Measurements from ENCODE around the gene PCDHA9.
"Not testable (repeated sequence)": the region's sequence is repeated elsewhere in the genome, so short reads cannot be mapped to it uniquely, and the experiment has no call there.

Gene PCDHA9

DNA sequence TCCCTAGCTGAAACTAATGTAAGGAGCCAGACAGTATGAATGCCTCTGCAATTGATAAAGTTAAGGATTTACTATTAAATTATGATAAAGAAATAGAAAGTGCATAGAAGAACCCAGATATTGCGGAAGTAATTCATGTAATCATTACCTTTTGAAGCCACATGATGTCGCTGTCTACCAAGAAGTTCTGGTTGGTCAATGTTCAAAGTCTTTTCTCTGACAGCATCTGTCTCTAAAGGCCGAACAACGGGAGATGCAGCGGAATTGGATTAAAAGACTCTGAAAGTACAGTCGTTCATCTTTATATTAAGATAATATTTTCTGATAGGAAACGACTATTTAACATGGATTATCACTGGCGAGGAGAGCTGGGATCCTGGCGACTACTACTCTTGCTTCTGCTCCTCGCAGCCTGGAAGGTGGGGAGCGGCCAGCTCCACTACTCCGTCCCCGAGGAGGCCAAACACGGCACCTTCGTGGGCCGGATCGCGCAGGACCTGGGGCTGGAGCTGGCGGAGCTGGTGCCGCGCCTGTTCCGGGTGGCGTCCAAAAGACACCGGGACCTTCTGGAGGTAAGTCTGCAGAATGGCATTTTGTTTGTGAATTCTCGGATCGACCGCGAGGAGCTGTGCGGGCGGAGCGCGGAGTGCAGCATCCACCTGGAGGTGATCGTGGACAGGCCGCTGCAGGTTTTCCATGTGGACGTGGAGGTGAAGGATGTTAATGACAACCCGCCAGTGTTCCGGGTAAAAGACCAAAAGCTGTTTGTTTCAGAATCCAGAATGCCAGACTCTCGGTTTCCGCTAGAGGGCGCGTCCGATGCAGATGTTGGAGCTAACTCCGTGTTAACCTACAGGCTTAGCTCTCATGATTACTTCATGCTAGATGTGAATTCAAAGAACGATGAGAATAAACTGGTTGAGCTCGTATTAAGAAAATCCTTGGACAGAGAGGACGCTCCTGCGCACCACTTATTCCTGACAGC, 6.9 kb upstream of the PCDHA9 start, which contains the start of gene PCDHA8:
Gene PCDHA8, plus strand, starts transcription at position 210 of the 985 bp plus-strand sequence. Its CDS starts 135 bp downstream, at position 345.
- TF ChIP-seq, protein P1, sequence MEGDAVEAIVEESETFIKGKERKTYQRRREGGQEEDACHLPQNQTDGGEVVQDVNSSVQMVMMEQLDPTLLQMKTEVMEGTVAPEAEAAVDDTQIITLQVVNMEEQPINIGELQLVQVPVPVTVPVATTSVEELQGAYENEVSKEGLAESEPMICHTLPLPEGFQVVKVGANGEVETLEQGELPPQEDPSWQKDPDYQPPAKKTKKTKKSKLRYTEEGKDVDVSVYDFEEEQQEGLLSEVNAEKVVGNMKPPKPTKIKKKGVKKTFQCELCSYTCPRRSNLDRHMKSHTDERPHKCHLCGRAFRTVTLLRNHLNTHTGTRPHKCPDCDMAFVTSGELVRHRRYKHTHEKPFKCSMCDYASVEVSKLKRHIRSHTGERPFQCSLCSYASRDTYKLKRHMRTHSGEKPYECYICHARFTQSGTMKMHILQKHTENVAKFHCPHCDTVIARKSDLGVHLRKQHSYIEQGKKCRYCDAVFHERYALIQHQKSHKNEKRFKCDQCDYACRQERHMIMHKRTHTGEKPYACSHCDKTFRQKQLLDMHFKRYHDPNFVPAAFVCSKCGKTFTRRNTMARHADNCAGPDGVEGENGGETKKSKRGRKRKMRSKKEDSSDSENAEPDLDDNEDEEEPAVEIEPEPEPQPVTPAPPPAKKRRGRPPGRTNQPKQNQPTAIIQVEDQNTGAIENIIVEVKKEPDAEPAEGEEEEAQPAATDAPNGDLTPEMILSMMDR (IDR thresholded peaks at IDR 0.05; ENCODE audit: control insufficient read depth, insufficient read depth, low read depth, low read length, missing control alignments), result peak; percentile 64
- peak within 1 kb of the TSS; percentile 25 for H3K4me3 ChIP-seq (ENCODE audit: control insufficient read depth, low read depth, low read length)
- no peak for DNase-seq (ENCODE audit: low read depth)

DNA sequence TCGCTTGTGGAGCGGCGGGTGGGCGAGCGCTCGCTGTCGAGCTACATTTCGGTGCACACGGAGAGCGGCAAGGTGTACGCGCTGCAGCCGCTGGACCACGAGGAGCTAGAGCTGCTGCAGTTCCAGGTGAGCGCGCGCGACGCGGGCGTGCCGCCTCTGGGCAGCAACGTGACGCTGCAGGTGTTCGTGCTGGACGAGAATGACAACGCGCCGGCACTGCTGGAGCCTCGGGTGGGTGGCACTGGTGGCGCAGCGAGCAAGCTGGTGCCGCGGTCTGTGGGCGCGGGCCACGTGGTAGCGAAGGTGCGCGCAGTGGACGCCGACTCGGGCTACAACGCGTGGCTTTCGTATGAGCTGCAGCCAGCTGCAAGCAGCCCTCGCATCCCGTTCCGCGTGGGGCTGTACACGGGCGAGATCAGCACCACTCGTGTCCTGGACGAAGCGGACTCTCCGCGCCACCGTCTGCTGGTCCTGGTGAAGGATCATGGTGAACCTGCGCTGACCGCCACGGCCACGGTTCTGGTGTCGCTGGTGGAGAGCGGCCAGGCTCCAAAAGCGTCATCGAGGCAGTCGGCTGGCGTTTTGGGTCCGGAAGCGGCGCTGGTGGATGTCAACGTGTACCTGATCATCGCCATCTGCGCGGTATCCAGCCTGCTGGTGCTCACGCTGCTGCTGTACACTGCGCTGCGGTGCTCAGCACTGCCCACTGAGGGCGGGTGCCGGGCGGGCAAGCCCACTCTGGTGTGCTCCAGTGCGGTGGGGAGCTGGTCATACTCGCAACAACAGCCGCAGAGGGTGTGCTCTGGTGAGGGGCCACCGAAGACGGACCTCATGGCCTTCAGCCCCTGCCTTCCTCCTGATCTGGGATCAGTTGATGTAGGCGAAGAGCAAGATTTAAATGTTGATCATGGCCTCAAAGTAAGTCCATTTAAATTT, 5.1 kb upstream of the PCDHA9 start:
- no peak for DNase-seq (ENCODE audit: low read depth)
- TF ChIP-seq, protein P1 (IDR thresholded peaks at IDR 0.05; ENCODE audit: control insufficient read depth, insufficient read depth, low read depth, low read length, missing control alignments), result no peak
- no peak overlapping the region for H3K4me3 ChIP-seq (ENCODE audit: control insufficient read depth, low read depth, low read length)

DNA sequence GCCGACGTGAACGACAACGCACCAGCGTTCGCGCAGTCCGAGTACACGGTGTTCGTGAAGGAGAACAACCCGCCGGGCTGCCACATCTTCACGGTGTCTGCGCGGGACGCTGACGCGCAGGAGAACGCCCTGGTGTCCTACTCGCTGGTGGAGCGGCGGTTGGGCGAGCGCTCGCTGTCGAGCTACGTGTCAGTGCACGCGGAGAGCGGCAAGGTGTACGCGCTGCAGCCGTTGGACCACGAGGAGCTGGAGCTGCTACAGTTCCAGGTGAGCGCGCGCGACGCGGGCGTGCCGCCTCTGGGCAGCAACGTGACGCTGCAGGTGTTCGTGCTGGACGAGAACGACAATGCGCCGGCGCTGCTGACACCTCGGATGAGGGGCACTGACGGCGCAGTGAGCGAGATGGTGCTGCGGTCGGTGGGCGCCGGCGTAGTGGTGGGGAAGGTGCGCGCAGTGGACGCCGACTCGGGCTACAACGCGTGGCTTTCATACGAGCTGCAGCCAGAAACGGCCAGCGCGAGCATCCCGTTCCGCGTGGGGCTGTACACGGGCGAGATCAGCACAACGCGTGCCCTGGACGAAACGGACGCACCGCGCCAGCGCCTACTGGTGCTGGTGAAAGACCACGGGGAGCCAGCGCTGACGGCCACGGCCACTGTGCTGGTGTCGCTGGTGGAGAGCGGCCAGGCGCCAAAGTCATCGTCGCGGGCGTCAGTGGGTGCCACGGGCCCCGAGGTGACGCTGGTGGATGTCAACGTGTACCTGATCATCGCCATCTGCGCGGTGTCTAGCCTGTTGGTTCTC, 1.9 kb downstream of the PCDHA9 start:
- not testable (repeated sequence) for H3K4me3 ChIP-seq (ENCODE audit: control insufficient read depth, low read depth, low read length); DNase-seq (ENCODE audit: low read depth)

DNA sequence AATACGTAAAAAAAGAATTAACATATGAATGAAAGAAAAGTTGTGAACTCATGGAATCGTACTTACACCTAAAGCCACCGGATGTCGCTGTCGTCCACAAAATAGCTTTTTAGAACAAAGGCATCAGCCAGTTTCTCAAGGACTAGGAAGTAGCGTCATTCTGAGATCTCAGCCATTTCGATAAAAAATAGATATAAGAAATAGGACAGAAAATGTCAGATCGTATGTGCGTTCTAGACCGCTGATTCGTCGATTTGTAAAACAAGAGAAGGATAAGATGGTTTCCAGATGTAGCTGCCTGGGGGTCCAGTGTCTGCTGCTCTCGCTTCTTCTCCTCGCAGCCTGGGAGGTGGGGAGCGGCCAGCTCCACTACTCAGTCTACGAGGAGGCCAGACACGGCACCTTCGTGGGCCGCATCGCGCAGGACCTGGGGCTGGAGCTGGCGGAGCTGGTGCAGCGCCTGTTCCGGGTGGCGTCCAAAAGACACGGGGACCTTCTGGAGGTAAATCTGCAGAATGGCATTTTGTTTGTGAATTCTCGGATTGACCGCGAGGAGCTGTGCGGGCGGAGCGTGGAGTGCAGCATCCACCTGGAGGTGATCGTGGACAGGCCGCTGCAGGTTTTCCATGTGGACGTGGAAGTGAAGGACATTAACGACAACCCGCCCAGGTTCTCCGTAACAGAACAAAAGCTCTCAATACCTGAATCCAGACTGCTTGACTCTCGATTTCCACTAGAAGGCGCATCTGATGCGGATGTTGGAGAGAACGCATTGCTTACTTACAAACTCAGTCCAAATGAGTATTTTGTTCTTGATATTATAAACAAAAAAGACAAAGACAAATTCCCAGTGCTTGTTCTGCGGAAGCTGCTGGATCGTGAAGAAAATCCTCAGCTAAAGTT, 7.8 kb downstream of the PCDHA9 start, which contains the start of gene PCDHA10:
Gene PCDHA10, plus strand, starts transcription at position 126 of the 903 bp plus-strand sequence. Its CDS starts 152 bp downstream, at position 278.
- no peak for DNase-seq (ENCODE audit: low read depth)
- TF ChIP-seq, protein P1 (IDR thresholded peaks at IDR 0.05; ENCODE audit: control insufficient read depth, insufficient read depth, low read depth, low read length, missing control alignments), result peak; percentile 33
- H3K4me3 ChIP-seq (ENCODE audit: control insufficient read depth, low read depth, low read length), result peak within 1 kb of the TSS; percentile 28

DNA sequence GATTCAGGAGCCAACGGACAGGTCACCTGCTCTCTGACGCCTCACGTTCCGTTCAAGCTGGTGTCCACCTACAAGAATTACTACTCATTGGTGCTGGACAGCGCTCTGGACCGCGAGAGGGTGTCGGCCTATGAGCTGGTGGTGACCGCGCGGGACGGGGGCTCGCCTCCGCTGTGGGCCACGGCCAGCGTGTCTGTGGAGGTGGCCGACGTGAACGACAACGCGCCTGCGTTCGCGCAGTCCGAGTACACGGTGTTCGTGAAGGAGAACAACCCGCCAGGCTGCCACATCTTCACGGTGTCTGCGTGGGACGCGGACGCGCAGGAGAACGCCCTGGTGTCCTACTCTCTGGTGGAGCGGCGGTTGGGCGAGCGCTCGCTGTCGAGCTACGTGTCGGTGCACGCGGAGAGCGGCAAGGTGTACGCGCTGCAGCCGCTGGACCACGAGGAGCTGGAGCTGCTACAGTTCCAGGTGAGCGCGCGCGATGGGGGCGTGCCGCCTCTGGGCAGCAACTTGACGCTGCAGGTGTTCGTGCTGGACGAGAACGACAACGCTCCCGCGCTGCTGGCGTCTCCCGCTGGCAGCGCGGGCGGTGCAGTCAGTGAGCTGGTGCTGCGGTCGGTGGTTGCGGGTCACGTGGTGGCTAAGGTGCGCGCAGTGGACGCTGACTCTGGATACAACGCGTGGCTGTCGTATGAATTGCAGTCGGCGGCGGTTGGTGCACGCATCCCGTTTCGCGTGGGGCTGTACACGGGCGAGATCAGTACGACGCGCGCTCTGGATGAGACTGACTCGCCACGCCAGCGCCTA, 9.2 kb downstream of the PCDHA9 start:
- TF ChIP-seq, protein P1 (IDR thresholded peaks at IDR 0.05; ENCODE audit: control insufficient read depth, insufficient read depth, low read depth, low read length, missing control alignments), result no peak
- DNase-seq (ENCODE audit: low read depth), result no peak
- no peak overlapping the region for H3K4me3 ChIP-seq (ENCODE audit: control insufficient read depth, low read depth, low read length)

Measured in AG09309 (cell line).